GM19395 (cell line): ENCODE data around the gene SPARCL1.
"Not testable (repeated sequence)": the region's sequence is repeated elsewhere in the genome, so short reads cannot be mapped to it uniquely, and the experiment has no call there.

Experiments
- ATAC-seq: cut with Tn5 transposase; IDR thresholded peaks from one replicate; pipeline ENCODE4 v1.9.1; 2021; ENCODE audit warnings: mild to moderate bottlenecking, moderate library complexity; ENCODE audit not compliant: unreplicated experiment

Gene SPARCL1, protein sequence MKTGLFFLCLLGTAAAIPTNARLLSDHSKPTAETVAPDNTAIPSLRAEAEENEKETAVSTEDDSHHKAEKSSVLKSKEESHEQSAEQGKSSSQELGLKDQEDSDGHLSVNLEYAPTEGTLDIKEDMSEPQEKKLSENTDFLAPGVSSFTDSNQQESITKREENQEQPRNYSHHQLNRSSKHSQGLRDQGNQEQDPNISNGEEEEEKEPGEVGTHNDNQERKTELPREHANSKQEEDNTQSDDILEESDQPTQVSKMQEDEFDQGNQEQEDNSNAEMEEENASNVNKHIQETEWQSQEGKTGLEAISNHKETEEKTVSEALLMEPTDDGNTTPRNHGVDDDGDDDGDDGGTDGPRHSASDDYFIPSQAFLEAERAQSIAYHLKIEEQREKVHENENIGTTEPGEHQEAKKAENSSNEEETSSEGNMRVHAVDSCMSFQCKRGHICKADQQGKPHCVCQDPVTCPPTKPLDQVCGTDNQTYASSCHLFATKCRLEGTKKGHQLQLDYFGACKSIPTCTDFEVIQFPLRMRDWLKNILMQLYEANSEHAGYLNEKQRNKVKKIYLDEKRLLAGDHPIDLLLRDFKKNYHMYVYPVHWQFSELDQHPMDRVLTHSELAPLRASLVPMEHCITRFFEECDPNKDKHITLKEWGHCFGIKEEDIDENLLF

DNA sequence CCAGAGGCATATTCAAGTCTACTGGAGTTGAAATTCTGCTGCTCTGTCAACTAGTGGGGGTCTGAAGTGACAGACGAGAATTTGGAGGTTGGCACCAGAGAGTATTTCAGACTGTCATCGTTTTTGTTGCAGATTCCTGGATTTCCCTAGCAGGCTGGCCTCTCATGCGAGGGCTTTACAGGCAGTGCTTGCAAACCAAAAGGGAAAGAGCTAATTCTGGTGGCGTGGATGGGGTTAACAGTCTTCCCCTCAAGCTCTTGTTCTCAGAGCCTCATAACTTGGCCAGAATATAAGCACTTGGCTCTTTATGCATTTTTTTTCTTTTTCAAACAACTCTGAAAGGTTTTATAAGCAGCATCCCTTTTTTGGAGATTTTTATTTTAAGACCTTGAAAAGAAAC, at the start of gene SPARCL1:
Gene SPARCL1 (minus strand): TSS at position 190 of the 400 bp plus-strand sequence. CDS start 29,802 bp downstream, outside the sequence.
- no peak for ATAC-seq

GRCh38 chr4:87575983-87576382, 46.8 kb upstream of the SPARCL1 start:
- no peak for ATAC-seq

DNA sequence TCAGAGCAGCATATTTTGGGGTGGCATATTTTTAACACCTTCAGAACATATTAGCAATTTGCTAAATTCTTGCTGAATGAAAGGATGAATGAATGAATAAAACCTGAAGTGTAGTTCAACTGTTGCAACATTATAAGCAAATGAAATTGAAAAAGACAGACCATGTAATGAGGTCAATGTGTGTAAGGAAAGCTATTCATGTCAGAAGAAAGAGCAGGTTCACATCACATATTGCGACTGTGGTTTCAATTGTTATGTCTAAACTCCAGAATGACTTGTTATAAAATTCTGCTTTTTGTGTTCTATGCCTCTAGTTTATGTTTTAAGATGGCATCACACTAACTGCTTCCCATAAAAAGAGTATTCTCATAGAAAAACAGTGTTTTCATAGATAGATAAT, 46.2 kb upstream of the SPARCL1 start:
- ATAC-seq, result no peak

DNA sequence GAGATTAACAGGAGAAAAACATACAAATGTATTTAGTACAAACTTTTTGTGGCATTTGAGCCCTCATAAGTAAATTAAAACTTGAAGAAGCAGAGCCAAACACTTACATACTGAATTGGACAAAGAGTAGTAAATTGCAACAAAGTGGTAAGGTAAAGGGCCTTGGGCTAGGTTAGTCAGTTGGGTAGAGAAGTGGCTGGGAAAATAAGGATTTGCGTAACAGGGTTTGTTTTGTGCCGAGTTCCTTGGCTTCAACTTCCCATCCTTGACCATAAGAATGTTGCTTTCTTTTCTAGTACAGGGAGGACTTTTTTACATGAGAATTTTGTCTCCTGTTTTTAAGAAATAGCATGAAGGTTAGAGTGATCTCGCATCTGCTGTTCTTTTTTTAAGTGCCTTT, 45.8 kb upstream of the SPARCL1 start:
- ATAC-seq, result no peak

DNA sequence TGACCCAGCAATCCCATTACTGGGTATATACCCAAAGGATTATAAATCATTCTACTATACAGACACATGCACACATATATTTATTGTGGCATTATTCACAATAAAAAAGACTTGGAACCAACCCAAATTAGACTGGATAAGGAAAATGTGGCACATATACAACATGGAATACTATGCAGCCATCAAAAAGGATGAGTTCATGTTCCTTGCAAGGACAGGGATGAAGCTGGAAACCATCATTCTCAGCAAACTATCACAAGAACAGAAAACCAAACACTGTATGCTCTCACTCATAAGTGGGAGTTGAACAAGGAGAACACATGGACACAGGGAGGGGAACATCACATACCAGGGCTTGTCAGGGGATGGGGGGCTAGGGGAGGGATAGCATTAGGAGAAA, 45.2 kb upstream of the SPARCL1 start:
- not testable (repeated sequence) for ATAC-seq

DNA sequence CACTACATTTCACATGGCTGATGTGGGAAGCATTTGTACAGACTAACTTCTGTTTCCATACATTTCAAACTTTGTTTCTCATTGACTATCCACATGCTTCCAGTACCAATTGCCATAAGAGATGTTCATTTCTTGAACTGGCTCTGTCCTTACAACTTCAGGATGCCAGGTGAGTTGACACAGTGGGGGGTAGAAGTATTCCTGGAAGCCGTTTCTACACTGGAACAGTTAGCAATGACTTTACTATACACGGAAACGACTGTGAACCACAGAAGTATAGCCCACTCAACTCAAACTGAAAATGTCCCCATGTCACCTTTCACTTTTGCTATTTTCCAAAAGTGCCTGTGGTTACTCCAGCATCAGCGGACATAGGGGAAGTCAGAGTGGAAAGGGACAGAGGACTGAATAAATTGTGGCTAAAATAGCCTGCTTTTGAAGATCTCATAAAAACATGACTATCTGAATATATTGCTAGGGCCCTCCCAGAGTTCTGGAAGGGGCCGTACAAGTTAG, 41.2 kb upstream of the SPARCL1 start:
- no peak for ATAC-seq

- no peak for ATAC-seq
Measured at GRCh38 chr4:87567191-87567590, 38.0 kb upstream of the SPARCL1 start.

DNA sequence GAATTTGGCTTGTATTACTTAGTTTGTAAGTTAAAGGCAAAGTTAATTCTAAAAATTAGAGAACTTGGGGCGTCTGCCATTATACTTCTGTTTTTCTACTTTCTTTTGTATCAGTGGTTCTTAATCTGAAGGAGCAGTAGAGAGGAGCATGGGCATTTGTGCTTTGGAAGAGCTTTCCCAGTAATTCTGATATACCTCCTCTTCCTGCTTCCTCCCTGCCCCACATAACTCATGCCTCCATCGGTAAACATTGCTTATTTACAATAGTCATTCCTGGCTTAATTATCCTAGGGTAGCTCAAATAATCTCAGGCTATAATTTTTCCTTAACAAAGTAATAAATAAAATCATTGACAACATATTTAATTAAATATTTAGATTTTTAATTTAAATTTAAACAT, 37.1 kb upstream of the SPARCL1 start:
- ATAC-seq, result no peak

- ATAC-seq, result no peak
Measured at GRCh38 chr4:87565746-87566145, 36.6 kb upstream of the SPARCL1 start.

GRCh38 chr4:87560802-87561201, 31.6 kb upstream of the SPARCL1 start:
- no peak for ATAC-seq

GRCh38 chr4:87559090-87559837, 30.1 kb upstream of the SPARCL1 start:
- ATAC-seq, result peak; percentile 100

DNA sequence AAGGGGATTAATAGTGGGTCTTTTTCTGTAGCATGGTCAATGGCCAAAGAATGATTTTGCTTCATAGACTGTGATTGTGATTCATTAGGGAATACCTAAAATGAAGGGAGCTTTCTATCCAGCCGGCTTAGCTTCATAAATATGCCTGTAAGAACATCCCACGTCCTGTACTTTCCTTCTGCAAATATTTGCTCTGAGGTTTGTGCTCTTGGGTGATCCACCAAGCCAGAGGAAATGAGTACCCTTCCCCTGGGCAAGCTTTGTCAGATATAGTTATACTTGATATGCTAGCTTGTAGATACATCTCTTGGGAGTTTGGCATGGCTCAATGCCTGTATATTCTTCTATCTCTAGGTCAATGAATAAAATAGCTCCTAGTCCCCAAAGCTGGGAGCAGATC, 28.2 kb upstream of the SPARCL1 start:
- ATAC-seq, result no peak

DNA sequence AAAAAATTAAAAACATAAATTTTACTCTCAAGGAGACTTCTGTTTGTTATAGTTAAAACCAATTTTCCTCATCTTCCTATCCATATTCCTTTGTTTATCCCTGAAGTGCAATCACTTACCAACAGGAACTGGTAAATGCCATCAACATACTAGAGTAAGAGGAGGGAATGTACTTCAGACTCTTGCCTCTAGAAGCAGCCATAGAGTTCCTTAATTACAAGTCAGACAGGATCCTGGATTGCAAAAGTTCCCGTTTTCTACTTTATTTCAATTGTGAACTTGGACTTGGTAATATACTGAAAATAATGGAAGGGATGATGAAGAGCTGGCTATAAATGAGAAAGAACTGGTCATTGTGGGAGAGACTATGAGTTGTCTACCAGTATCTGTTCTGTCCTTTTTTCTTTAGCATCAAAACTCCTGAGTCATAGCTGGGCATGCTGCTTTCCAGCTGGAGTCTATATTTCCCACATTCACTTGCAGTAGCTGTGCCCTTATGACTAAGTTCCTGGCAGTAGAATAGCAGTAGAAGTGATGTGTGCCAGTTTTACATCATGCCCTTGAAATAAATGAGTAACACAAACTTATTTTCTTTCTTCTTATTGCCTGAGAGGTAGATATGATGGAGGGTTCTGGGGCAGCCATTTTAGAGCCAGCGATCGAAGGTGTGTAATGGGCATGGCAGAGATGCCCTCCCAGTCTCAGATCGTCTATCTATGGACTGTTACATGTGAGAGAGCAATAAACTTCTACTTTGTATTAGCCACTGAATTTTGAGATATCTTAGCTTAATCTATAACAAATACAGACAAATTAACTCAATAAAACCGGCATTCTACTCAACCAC, 26.8 kb upstream of the SPARCL1 start:
- ATAC-seq, result no peak

DNA sequence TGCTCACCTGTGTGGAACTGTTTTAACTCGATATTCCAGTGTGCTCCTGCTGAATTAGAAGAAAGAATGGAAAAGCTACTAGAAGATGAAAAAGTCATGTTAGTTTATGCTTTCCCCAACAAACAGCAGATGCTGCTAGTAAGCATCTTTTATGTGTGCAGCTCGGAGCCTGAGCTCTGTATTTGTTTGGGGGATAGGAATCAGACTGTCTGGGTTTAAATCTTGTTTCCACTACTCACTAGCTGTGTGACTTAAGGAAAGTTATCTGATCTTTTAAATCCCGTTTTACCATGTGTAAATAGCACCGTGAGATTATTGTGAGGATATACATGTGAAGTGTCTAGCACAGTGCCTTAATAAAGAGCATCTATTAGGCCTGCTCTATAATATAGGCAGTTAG, 24.0 kb upstream of the SPARCL1 start:
- ATAC-seq, result no peak

- ATAC-seq, result no peak
Measured at GRCh38 chr4:87551361-87551760, 22.2 kb upstream of the SPARCL1 start.

GRCh38 chr4:87547016-87547708, 18.0 kb upstream of the SPARCL1 start:
- ATAC-seq, result no peak

GRCh38 chr4:87545052-87545451, 15.9 kb upstream of the SPARCL1 start:
- ATAC-seq, result no peak

GRCh38 chr4:87543835-87544461, 14.8 kb upstream of the SPARCL1 start:
- ATAC-seq, result no peak

GRCh38 chr4:87542734-87543312, 13.6 kb upstream of the SPARCL1 start:
- no peak for ATAC-seq
